Measurements from ENCODE around the gene SLC16A12. TPM values are rescaled to one million over a fixed set of nuclear protein-coding genes. Genes with fewer than 3 reads are reported as not detected.

Gene SLC16A12
- total RNA-seq, 1 experiment from 2014 or later: 10.9 TPM

GRCh38 chr10:89452193-89452592 lies 83.2 kb downstream of the SLC16A12 start:
- Mint-ChIP-seq H3K4me1 (peaks cover 6% of the 10 kb centered on the region; the same call in 1 of the 2 replicates), H3K4me3 (no peak overlapping the region), H3K27me3 (ENCODE audit: low read depth) (no peaks in the 10 kb centered on the region), H3K9me3 (peaks cover 2% of the 10 kb centered on the region; the same call in 1 of the 2 replicates), H3K36me3 (peaks cover 9% of the 10 kb centered on the region), H3K27ac (no peak overlapping the region)
- TF ChIP-seq CREB1 (CRISPR knock-in tag; IDR thresholded peaks at IDR 0.05) (no peak), SOX15 (CRISPR knock-in tag; IDR thresholded peaks at IDR 0.05) (no peak), HMGA2 (CRISPR knock-in tag; IDR thresholded peaks at IDR 0.05) (no peak), ZNF232 (CRISPR knock-in tag; IDR thresholded peaks at IDR 0.05) (no peak), FOXP1 (CRISPR knock-in tag; IDR thresholded peaks at IDR 0.05; ENCODE audit: borderline replicate concordance) (no peak), JUN (CRISPR knock-in tag; IDR thresholded peaks at IDR 0.05) (no peak), AR (CRISPR knock-in tag; IDR thresholded peaks at IDR 0.05) (no peak), ATF1 (CRISPR knock-in tag; IDR thresholded peaks at IDR 0.05) (no peak), MLX (CRISPR knock-in tag; IDR thresholded peaks at IDR 0.05) (no peak), USF1 (CRISPR knock-in tag; IDR thresholded peaks at IDR 0.05) (no peak), KAT7 (CRISPR knock-in tag; IDR thresholded peaks at IDR 0.05; ENCODE audit: borderline replicate concordance) (no peak), ZSCAN18 (CRISPR knock-in tag; IDR thresholded peaks at IDR 0.05) (no peak), SMAD4 (CRISPR knock-in tag; IDR thresholded peaks at IDR 0.05) (no peak), CBFB (CRISPR knock-in tag; IDR thresholded peaks at IDR 0.05; ENCODE audit: low read depth) (no peak), ZNF671 (CRISPR knock-in tag; IDR thresholded peaks at IDR 0.05) (no peak)
- TF ChIP-seq, protein P1, sequence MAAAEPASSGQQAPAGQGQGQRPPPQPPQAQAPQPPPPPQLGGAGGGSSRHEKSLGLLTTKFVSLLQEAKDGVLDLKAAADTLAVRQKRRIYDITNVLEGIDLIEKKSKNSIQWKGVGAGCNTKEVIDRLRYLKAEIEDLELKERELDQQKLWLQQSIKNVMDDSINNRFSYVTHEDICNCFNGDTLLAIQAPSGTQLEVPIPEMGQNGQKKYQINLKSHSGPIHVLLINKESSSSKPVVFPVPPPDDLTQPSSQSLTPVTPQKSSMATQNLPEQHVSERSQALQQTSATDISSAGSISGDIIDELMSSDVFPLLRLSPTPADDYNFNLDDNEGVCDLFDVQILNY (CRISPR knock-in tag; IDR thresholded peaks at IDR 0.05): no peak
- TF ChIP-seq, protein P2, sequence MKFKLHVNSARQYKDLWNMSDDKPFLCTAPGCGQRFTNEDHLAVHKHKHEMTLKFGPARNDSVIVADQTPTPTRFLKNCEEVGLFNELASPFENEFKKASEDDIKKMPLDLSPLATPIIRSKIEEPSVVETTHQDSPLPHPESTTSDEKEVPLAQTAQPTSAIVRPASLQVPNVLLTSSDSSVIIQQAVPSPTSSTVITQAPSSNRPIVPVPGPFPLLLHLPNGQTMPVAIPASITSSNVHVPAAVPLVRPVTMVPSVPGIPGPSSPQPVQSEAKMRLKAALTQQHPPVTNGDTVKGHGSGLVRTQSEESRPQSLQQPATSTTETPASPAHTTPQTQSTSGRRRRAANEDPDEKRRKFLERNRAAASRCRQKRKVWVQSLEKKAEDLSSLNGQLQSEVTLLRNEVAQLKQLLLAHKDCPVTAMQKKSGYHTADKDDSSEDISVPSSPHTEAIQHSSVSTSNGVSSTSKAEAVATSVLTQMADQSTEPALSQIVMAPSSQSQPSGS (CRISPR knock-in tag; IDR thresholded peaks at IDR 0.05; ENCODE audit: borderline replicate concordance, low read depth): no peak
- no peak for ATAC-seq
- POLR2A ChIA-PET: no interaction called here
- no peak for DNase-seq (ENCODE audit: low spot score)
- CTCF ChIA-PET: interaction anchor here (0.8 kb wide), 1 partner anchor 14 kb away, joined by 3 read pairs; no protein-coding TSS in a partner anchor

DNA sequence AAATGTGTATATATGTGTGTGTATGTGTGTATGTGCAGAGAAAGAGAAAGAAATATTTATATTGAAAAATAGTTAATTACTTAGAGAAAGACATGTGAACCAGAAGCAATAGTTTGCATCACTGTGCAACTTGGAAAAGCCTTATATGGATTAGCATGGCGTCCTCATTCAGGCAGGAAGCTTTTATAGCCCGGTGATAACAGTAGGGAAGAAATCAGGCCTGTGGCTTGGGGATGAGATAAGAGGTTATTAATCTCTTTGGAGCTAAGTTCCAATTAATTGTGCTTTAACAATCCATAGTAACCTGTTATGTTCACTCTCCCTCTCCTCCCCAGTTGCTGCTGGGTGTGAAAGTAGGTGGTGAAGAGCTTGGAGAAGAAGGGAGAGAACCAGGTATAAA lies 84.5 kb downstream of the SLC16A12 start:
- Mint-ChIP-seq H3K27ac (no peak overlapping the region), H3K4me3 (no peak overlapping the region), H3K36me3 (peaks cover 20% of the 10 kb centered on the region), H3K9me3 (peaks cover 14% of the 10 kb centered on the region), H3K27me3 (ENCODE audit: low read depth) (no peaks in the 10 kb centered on the region), H3K4me1 (peaks cover 6% of the 10 kb centered on the region; the same call in 1 of the 2 replicates)
- ATAC-seq (no peak), DNase-seq (ENCODE audit: low spot score) (no peak)
- ChIA-PET CTCF (no interaction called here), POLR2A (interaction anchor here (0.6 kb wide), 1 partner anchor 97 kb away, joined by 3 read pairs; no protein-coding TSS in a partner anchor)
- TF ChIP-seq GTF2I (CRISPR knock-in tag; conservative IDR thresholded peaks at IDR 0.05) (no peak), USF2 (CRISPR knock-in tag; IDR thresholded peaks at IDR 0.05) (no peak), NFATC4 (CRISPR knock-in tag; IDR thresholded peaks at IDR 0.05) (no peak), SMAD3 (CRISPR knock-in tag; IDR thresholded peaks at IDR 0.05; ENCODE audit: borderline replicate concordance) (no peak), PRDM15 (CRISPR knock-in tag; IDR thresholded peaks at IDR 0.05) (no peak)
